HL-60/S4 treated with phorbol 12-myristate 13-acetate at 8.2 ng/mL for 4 days and 3 days (cell line): Measurements from ENCODE around the gene LIMK1.

Source experiments
- in situ Hi-C: fragments of 300-500 bp; cut with MboI; formaldehyde crosslinking; loops from 2 replicates; pipeline ENCODE4 v1.15.0; 2022; ENCODE audit warnings: low sequenced_read_pairs

The LIMK1 gene

GRCh38 chr7:74082770-74083116 lies 861 bp upstream of the LIMK1 start:
- in situ Hi-C loops: no loop called here

- in situ Hi-C loops: no loop called here
Measured at GRCh38 chr7:74083928-74084721, 521 bp downstream of the LIMK1 start.

GRCh38 chr7:74084722-74085578 lies 1.3 kb downstream of the LIMK1 start:
- in situ Hi-C loops: no loop called here

- in situ Hi-C loops: no loop called here
Measured at GRCh38 chr7:74087791-74088453, 4.3 kb downstream of the LIMK1 start.

DNA sequence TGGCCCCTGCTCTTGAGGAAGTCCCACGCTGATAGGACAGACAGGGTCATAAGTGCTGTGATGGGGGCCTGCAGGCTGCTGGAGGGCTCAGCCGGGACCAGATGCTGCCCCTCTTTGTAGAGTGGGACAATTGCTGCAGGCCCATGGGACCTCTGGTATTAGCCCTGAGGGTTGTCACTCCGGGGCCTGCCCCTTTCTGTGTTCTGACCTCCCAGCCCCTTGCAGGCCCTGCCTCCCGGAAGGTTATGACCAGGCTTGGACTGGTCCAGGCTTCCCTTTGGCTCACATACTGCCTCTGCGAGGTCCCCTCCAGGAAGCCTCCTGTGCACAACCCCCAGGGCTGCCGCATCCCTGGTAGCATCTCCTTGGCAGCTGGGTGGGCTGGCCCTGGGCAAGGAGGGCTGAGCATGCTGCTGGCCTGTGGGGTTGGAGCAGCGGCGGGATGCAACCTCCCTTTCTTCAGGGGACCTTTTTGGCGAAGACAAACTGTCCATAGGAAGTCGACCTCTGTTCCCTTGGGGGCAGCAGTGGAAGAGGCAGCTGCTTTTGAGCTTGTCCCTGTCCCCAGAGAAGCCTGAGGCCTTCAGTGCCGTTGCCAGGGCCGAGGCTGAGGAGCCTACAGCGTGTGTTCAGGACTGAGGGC lies 8.8 kb downstream of the LIMK1 start:
- in situ Hi-C loops: no loop called here

DNA sequence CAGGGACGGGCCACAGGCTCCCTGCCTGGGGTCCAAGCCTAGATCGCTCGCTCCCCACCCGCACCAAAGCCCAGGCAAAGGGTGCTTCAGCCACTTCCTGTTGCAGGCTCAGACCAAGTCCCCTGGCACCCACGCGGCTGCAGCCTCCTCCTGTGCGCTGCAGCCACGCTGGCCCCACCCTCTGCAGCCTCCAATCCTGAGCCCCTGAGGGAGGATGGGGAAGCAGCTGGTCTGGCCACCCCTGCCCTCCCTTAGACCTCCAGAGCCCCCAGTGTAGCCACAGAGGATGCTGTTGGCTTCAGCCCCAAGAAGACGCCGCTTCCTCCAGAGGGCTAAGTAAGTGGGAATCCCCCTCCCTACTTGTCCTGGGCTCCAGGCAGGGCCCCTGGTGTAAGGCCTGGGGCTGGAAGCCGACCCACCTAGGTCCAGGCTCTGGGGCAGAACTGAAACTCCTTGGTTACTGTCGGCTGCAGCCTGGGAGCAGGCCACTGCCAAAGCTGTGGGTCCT lies 9.4 kb downstream of the LIMK1 start:
- in situ Hi-C loops: no loop called here

DNA sequence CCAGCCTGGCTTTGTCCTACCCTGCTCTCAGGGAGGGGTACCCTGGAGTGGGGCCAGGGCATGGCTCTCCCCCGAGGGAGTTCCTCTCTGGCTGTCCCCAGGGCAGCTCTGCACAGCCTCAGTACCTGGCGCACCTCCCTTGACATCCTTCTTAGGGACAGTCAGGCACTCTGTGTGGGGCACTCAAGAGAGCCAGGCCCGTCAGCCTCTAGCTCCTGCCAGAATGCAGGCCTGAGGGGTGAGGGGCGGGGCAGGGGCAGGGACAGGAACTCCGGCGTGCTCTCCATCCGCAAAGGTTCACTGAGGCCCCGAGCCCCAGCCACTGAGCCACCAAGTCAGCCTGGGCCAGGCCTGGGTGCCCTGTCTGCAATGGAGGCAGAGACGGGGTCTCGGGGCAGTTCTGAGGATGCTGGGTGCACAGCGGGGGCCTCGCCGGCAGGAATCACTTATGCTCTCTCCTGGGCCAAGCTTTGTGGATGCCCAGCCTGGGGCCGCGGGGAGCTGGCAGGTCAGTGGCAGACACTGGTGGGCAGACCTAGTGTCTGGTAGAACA lies 10.1 kb downstream of the LIMK1 start:
- in situ Hi-C loops: no loop called here

GRCh38 chr7:74094224-74095101 lies 10.9 kb downstream of the LIMK1 start:
- in situ Hi-C loops: no loop called here

GRCh38 chr7:74095135-74095534 lies 11.5 kb downstream of the LIMK1 start:
- in situ Hi-C loops: no loop called here

GRCh38 chr7:74097937-74098614 lies 14.5 kb downstream of the LIMK1 start:
- in situ Hi-C loops: no loop called here

GRCh38 chr7:74099031-74099430 lies 15.4 kb downstream of the LIMK1 start:
- in situ Hi-C loops: no loop called here

DNA sequence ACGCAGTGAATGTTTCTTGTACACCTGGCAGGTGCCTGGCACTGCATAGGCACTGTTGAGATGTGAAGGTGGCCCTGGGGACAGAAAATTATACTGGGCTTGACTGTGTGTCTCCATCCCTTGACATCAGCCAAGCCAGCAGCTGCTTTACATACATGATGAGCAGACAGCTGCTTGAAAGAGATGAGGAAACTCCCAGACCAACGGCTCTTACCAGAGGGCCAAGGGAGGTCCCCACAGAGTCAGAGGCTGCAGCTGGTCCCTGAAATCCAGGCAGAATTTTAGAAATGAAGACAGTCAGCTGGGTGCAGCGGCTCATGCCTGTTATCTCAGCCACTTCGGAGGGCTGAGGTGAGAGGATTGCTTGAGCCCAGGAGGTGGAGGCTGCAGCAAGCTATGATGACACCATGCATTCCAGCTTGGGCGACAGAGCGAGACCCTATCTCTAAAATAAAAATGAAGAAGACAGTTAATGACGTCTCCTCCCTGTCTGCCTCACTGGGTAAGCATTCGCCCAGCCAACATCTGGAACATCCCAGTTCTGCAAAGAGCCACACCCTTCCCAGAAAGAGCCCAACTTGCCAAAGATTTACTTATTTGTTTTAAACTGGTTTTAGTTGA lies 17.6 kb downstream of the LIMK1 start:
- in situ Hi-C loops: no loop called here

DNA sequence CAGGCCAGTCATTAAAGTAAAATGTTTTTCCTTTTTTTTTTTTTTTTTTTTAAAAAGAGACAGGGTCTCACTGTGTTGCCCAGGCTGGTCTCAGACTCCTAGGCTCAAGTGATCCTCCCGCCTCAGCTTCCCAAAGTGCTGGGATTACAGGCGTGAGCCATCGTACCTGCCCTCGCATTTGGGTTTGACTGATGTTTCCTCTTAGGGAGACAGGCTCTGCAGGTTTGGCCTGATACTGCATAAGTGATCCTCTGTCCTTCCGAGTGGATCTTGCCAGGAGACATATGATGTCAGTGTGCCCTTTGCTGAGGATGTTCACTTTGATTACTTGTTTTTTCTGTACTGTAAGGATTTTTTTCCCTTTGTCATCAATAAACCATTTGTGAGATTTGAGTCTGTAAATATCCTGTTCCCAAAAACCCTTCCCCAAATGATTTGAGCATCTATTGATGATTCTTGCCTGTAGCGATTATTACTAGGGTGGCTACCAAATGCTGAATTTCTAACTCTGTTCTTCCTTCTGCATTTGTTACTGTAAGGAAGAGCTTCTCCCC lies 19.7 kb downstream of the LIMK1 start:
- in situ Hi-C loops: no loop called here

DNA sequence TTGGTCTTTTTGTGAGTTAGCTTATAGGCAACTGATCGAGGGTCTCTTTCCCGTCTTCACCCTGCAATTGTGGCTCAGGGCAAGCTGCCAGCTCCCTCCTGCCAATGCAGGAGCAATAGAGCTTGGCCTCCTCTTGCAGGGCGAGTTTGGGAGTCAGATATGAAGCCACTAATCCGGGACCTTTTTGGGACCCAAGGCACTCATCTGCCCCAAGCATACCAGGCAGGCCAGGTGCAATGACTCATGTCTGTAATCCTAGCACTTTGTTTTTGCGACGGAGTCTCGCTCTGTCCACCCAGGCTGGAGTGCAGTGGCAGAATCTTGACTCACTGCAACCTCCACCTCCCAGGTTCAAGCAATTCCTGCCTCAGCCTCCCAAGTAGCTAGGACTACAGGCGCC lies 21.1 kb downstream of the LIMK1 start:
- in situ Hi-C loops: no loop called here

GRCh38 chr7:74105992-74106391 lies 22.4 kb downstream of the LIMK1 start:
- in situ Hi-C loops: no loop called here

DNA sequence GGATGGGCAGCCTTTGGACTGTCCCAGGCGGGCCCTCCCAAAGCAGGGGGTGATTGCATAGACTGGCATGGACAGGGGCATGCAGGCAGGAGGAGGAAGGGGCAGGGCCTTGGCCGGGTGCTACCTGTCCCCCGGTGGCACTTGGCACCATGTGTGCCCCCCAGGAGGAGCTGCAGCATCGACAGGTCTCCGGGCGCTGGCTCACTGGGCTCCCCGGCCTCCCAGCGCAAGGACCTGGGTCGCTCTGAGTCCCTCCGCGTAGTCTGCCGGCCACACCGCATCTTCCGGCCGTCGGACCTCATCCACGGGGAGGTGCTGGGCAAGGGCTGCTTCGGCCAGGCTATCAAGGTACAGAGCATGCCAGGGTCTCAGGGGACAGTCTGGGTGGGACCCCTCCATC lies 23.2 kb downstream of the LIMK1 start:
- in situ Hi-C loops: no loop called here

- in situ Hi-C loops: no loop called here
Measured at GRCh38 chr7:74115326-74115725, 31.7 kb downstream of the LIMK1 start.

GRCh38 chr7:74116356-74116755 lies 32.8 kb downstream of the LIMK1 start:
- in situ Hi-C loops: no loop called here
